ENCODE results near the gene SLC2A4.

The SLC2A4 gene

DNA sequence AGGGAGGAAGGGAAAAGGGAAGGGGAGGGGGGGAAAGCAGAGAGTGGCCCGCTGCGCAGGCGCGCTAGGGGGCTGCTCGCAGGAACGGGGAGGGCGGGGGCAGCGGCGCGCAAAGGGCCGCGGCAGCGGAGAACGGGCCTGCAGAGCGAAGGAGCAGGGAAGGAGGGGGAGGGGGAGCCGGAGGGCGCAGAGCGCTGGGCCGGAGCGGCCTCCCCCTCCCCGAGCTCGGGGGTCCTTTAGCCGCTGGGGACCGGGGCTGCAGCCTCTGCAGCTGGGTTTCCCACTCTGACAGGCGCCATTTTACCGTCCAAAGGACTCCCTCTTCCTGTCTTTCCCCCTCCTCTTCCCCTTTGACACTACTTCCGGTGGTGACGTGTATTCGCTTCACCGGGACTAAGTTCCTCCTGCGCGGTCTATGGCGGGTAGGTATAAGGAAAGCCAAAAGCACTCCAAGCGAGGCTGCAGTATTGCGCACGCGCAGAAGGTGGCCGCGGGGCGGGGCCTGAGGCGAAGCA lies 29.8 kb upstream of the SLC2A4 start, which contains the start of gene CTDNEP1:
CTDNEP1 (minus strand) TSS at position 74 of the 515 bp plus-strand sequence. CDS start 438 bp downstream, outside the sequence.
- H3K36me3 ChIP-seq (ENCODE audit: control insufficient read depth, insufficient read depth, low read length): peaks cover 11% of the 10 kb centered on the region
- H3K9ac ChIP-seq (ENCODE audit: low read length): peak within 1 kb of the TSS; percentile 92
- peaks cover 15% of the 10 kb centered on the region for H3K4me1 ChIP-seq (ENCODE audit: control insufficient read depth, insufficient read depth, low read length)
- peak within 1 kb of the TSS; percentile 100 for H3K27ac ChIP-seq (ENCODE audit: low read depth, low read length)
- H3K4me3 ChIP-seq (ENCODE audit: low read length): peak within 1 kb of the TSS; percentile 85
- H3K27me3 ChIP-seq (ENCODE audit: control insufficient read depth, insufficient read depth, low read length): no peaks in the 10 kb centered on the region

DNA sequence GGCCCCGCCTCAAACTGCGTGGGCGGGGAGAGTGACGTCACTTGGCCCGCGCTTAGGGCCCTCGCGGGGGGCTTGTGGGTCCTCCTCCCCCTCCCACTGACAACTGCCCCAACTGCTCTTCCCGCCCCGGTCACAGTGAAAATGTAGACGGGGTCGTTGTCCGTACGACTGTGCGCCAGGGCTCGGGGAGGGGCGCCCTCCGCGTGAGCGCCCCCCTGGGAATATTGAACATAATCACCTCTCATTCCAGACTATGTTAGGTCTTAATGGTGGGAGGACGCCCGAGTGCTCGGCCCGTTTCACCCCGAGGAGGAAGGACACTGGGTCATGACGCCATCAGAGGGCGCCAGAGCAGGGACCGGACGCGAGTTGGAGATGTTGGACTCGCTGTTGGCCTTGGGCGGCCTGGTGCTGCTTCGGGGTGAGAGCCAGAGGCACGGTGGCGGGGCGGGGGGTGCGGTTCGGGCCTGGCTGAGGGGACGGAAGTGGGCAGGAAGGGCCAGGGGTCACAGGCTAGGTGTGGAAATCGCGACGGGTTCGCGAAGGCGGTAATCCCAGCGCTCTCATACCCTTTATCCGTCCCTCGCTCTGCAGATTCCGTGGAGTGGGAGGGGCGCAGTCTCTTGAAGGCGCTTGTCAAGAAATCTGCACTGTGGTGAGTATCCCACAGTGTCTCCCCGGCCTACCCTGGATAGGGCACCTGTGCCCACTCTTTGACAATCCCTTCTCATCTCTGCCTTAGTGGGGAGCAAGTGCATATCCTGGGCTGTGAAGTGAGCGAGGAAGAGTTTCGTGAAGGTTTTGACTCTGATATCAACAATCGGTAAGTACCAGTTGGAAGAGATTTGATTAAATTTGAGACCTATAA lies 29.1 kb upstream of the SLC2A4 start, which contains the start of gene ELP5:
ELP5 (plus strand) TSS at position 40 of the 868 bp plus-strand sequence; CDS start at position 376, 336 bp downstream.
- peaks cover 15% of the 10 kb centered on the region for H3K4me1 ChIP-seq (ENCODE audit: control insufficient read depth, insufficient read depth, low read length)
- H3K27me3 ChIP-seq (ENCODE audit: control insufficient read depth, insufficient read depth, low read length): no peaks in the 10 kb centered on the region
- peaks cover 14% of the 10 kb centered on the region for H3K36me3 ChIP-seq (ENCODE audit: control insufficient read depth, insufficient read depth, low read length)
- peak within 1 kb of the TSS; percentile 100 for H3K27ac ChIP-seq (ENCODE audit: low read depth, low read length)
- H3K9ac ChIP-seq (ENCODE audit: low read length): peak within 1 kb of the TSS; percentile 92
- H3K4me3 ChIP-seq (ENCODE audit: low read length): peak within 1 kb of the TSS; percentile 85

- peaks cover 15% of the 10 kb centered on the region for H3K36me3 ChIP-seq (ENCODE audit: control insufficient read depth, insufficient read depth, low read length)
- H3K4me1 ChIP-seq (ENCODE audit: control insufficient read depth, insufficient read depth, low read length): peaks cover 15% of the 10 kb centered on the region
- peak overlapping the region; percentile 100 for H3K27ac ChIP-seq (ENCODE audit: low read depth, low read length)
- H3K27me3 ChIP-seq (ENCODE audit: control insufficient read depth, insufficient read depth, low read length): no peaks in the 10 kb centered on the region
- no peak overlapping the region for H3K9ac ChIP-seq (ENCODE audit: low read length)
- H3K4me3 ChIP-seq (ENCODE audit: low read length): peak overlapping the region; percentile 85
These were observed 28.4 kb upstream of the SLC2A4 start for GRCh38 chr17:7253082-7253481.

- H3K9ac ChIP-seq (ENCODE audit: low read length): no peak overlapping the region
- no peak overlapping the region for H3K27ac ChIP-seq (ENCODE audit: low read depth, low read length)
- peaks cover 21% of the 10 kb centered on the region for H3K36me3 ChIP-seq (ENCODE audit: control insufficient read depth, insufficient read depth, low read length)
- H3K4me1 ChIP-seq (ENCODE audit: control insufficient read depth, insufficient read depth, low read length): peaks cover 15% of the 10 kb centered on the region
- H3K27me3 ChIP-seq (ENCODE audit: control insufficient read depth, insufficient read depth, low read length): no peaks in the 10 kb centered on the region
- no peak overlapping the region for H3K4me3 ChIP-seq (ENCODE audit: low read length)
These were observed 27.0 kb upstream of the SLC2A4 start for GRCh38 chr17:7254511-7254910.

- H3K27me3 ChIP-seq (ENCODE audit: control insufficient read depth, insufficient read depth, low read length): peaks cover 3% of the 10 kb centered on the region
- peaks cover 9% of the 10 kb centered on the region for H3K4me1 ChIP-seq (ENCODE audit: control insufficient read depth, insufficient read depth, low read length)
- peak overlapping the region; percentile 25 for H3K9ac ChIP-seq (ENCODE audit: low read length)
- H3K4me3 ChIP-seq (ENCODE audit: low read length): no peak overlapping the region
- H3K36me3 ChIP-seq (ENCODE audit: control insufficient read depth, insufficient read depth, low read length): peaks cover 21% of the 10 kb centered on the region
- no peak overlapping the region for H3K27ac ChIP-seq (ENCODE audit: low read depth, low read length)
These were observed 24.6 kb upstream of the SLC2A4 start for GRCh38 chr17:7256766-7257456.

GRCh38 chr17:7258731-7259554 lies 22.6 kb upstream of the SLC2A4 start:
- Histone ChIP-seq H3K27ac (ENCODE audit: low read depth, low read length) (no peak overlapping the region), H3K9ac (ENCODE audit: low read length) (no peak overlapping the region), H3K27me3 (ENCODE audit: control insufficient read depth, insufficient read depth, low read length) (peaks cover 12% of the 10 kb centered on the region), H3K4me3 (ENCODE audit: low read length) (no peak overlapping the region), H3K36me3 (ENCODE audit: control insufficient read depth, insufficient read depth, low read length) (peaks cover 21% of the 10 kb centered on the region), H3K4me1 (ENCODE audit: control insufficient read depth, insufficient read depth, low read length) (no peaks in the 10 kb centered on the region)

- H3K36me3 ChIP-seq (ENCODE audit: control insufficient read depth, insufficient read depth, low read length): peaks cover 19% of the 10 kb centered on the region
- H3K27me3 ChIP-seq (ENCODE audit: control insufficient read depth, insufficient read depth, low read length): peaks cover 12% of the 10 kb centered on the region
- no peaks in the 10 kb centered on the region for H3K4me1 ChIP-seq (ENCODE audit: control insufficient read depth, insufficient read depth, low read length)
- H3K9ac ChIP-seq (ENCODE audit: low read length): no peak overlapping the region
- H3K27ac ChIP-seq (ENCODE audit: low read depth, low read length): no peak overlapping the region
- H3K4me3 ChIP-seq (ENCODE audit: low read length): no peak overlapping the region
These were observed 22.0 kb upstream of the SLC2A4 start for GRCh38 chr17:7259555-7259889.

DNA sequence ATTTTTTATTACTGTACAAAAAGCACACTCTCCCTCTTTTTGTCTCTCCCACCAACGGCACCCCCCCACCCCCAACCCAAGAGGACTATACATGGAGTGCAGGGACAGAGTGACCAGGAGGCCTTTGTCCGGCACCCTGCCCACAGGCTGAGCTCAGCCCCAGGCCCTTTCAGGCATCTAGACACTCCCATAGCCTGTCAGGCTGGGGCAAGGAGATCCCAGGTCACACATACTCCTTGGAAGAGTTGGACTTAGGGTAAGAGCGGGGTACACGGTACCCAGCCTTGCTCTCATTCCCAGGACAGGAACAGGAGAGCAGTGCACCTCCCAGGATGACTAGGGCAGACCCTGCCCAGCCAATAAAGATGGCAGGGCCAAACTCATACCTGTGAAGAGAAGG lies 21.4 kb upstream of the SLC2A4 start:
- H3K4me3 ChIP-seq (ENCODE audit: low read length): peak overlapping the region; percentile 57
- no peak overlapping the region for H3K27ac ChIP-seq (ENCODE audit: low read depth, low read length)

DNA sequence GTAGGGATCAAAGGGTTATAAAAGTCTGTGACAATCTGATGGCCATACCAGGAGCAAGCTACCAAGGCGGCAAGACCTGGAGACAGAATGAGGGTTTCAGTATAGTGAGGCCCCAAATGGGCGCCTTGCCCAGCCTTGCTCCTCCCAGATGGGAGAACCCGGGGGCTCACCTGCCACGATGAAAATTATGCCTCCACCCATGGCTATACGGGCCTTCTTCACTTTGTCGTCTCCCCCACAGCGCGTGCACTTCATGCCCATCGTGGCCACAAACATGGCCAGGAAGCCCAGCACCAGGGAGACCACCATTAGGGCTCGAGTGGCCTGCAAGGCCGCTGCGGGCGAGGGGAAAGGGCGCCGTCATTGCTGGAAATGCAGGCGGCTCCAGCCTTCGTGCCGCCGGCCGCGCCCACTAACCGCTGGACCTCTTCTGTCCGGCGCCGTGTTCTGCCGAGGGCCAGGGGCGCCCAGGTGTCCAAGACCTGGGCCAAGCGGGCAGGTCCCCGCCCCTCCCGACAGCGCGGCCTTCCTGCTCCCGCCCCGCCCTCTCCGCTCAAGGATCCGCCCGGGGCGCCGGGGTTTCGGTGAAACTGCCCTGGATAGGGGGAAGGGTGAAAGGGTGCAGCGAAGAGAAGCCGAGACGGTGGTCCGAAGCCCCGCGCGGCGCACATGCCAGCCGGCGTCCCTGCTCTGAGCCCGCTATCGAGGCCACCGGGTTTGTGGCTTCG lies 20.7 kb upstream of the SLC2A4 start:
- Histone ChIP-seq H3K9ac (ENCODE audit: low read length) (peak overlapping the region; percentile 42), H3K27me3 (ENCODE audit: control insufficient read depth, insufficient read depth, low read length) (peaks cover 12% of the 10 kb centered on the region), H3K4me1 (ENCODE audit: control insufficient read depth, insufficient read depth, low read length) (no peaks in the 10 kb centered on the region), H3K36me3 (ENCODE audit: control insufficient read depth, insufficient read depth, low read length) (peaks cover 18% of the 10 kb centered on the region), H3K4me3 (ENCODE audit: low read length) (peak overlapping the region; percentile 57), H3K27ac (ENCODE audit: low read depth, low read length) (no peak overlapping the region)

More for the DNA sequence above, 21.4 kb upstream of the SLC2A4 start:
- H3K27me3 ChIP-seq (ENCODE audit: control insufficient read depth, insufficient read depth, low read length): peaks cover 12% of the 10 kb centered on the region
- no peaks in the 10 kb centered on the region for H3K4me1 ChIP-seq (ENCODE audit: control insufficient read depth, insufficient read depth, low read length)
- H3K36me3 ChIP-seq (ENCODE audit: control insufficient read depth, insufficient read depth, low read length): peaks cover 18% of the 10 kb centered on the region
- H3K9ac ChIP-seq (ENCODE audit: low read length): peak overlapping the region; percentile 13

GRCh38 chr17:7261379-7262191 lies 19.9 kb upstream of the SLC2A4 start:
- peak overlapping the region; percentile 57 for H3K4me3 ChIP-seq (ENCODE audit: low read length)

More at GRCh38 chr17:7261379-7262191, 19.9 kb upstream of the SLC2A4 start:
- Histone ChIP-seq H3K9ac (ENCODE audit: low read length) (peak overlapping the region; percentile 73), H3K27me3 (ENCODE audit: control insufficient read depth, insufficient read depth, low read length) (peaks cover 12% of the 10 kb centered on the region), H3K27ac (ENCODE audit: low read depth, low read length) (no peak overlapping the region), H3K4me1 (ENCODE audit: control insufficient read depth, insufficient read depth, low read length) (no peaks in the 10 kb centered on the region), H3K36me3 (ENCODE audit: control insufficient read depth, insufficient read depth, low read length) (peaks cover 14% of the 10 kb centered on the region)

Data from rectal smooth muscle tissue (tissue), 1 donor.